Neural progenitor cell (in vitro differentiated cells): ENCODE results near the gene DNAJB8.

Experiments
- CTCF ChIP-seq: fragments of 200-600 bp; sonication (generic); IDR thresholded peaks from 2 replicates; pipeline ENCODE4 v1.5.1; 2017; ENCODE audit warnings: antibody characterized with exemption, mild to moderate bottlenecking
- EZH2 ChIP-seq: fragments of 200-600 bp; sonication (generic); IDR thresholded peaks from 2 replicates; pipeline ENCODE4 v1.6.1; 2017; ENCODE audit warnings: antibody characterized with exemption, mild to moderate bottlenecking, moderate library complexity
- EZH2phosphoT487 ChIP-seq: fragments of 200-600 bp; sonication (generic); IDR thresholded peaks from 2 replicates; pipeline ENCODE4 v1.6.1; 2017; ENCODE audit warnings: antibody characterized with exemption

GRCh38 chr3:128457937-128458336 is 8.8 kb downstream of the DNAJB8 start:
- no peak for TF ChIP-seq CTCF
- TF ChIP-seq EZH2phosphoT487, result no peak
- TF ChIP-seq EZH2, result no peak
